K562 (cell line): Measurements from ENCODE around the gene MATCAP1. TPM values are rescaled to one million over a fixed set of nuclear protein-coding genes. Genes with fewer than 3 reads are reported as not detected.
A peak's percentile ranks its signal among the peaks of the same experiment; 100 is the strongest.

Source experiments
- ADNP ChIP-seq: fragments of 200-800 bp; sonication (Bioruptor generic); IDR thresholded peaks from 2 replicates; pipeline ENCODE4 v1.6.1; 2016; ENCODE audit warnings: missing genetic modification characterization, missing compliant biosample characterization
- ARNT ChIP-seq, 2 experiments: fragments of 450-650 bp; IDR thresholded peaks; 2 replicates each; pipeline ENCODE4 v1.6.1; 2016; ENCODE audit warnings: mild to moderate bottlenecking in 1 of 2
- BRF1 ChIP-seq: IDR thresholded peaks from 3 replicates; pipeline ENCODE4 v1.6.1; 2011; ENCODE audit warnings: borderline replicate concordance, mild to moderate bottlenecking; ENCODE audit not compliant: insufficient read length; ENCODE audit errors: extremely low read depth
- FOXM1 ChIP-seq, 2 experiments: fragments of 450-650 bp in 1 of 2; sonication (generic) in 1 of 2; formaldehyde crosslinking in 1 of 2; IDR thresholded peaks; 2 replicates each; pipeline versions ENCODE4 v1.6.1 to v1.9.0; 2017 to 2022; ENCODE audit warnings: low read depth in 2 of 2, mild to moderate bottlenecking in 2 of 2, missing genetic modification reagents in 1 of 2, moderate library complexity in 1 of 2
- HNRNPUL1 ChIP-seq: fragments of 200-400 bp; formaldehyde crosslinking; IDR thresholded peaks from 2 replicates; pipeline ENCODE4 v1.6.1; 2017; ENCODE audit warnings: low read length
- KDM2B ChIP-seq: fragments of 250-450 bp; sonication (Bioruptor Pico); IDR thresholded peaks from 2 replicates; pipeline ENCODE4 v1.8.0; 2021; ENCODE audit warnings: mild to moderate bottlenecking, moderate library complexity
- PHB ChIP-seq: fragments of 250-450 bp; sonication (Bioruptor Pico); IDR thresholded peaks from 2 replicates; pipeline ENCODE4 v1.5.0; 2021
- SMC3 ChIP-seq: conservative IDR thresholded peaks from 2 replicates; pipeline ENCODE4 v1.6.1; 2011; ENCODE audit warnings: low read depth, low read length, improper control_type of control experiment; ENCODE audit not compliant: insufficient read depth
- TBL1XR1 ChIP-seq, 2 experiments: IDR thresholded peaks; 2 replicates each; pipeline ENCODE4 v1.6.1; 2012; ENCODE audit warnings: improper control_type of control experiment in 2 of 2, low read length in 2 of 2, mild to moderate bottlenecking in 1 of 2
- polyA plus RNA-seq, 8 experiments: library from polyadenylated mRNA; depleted of rRNA in 4 of 8; stranded (reverse) in 5 of 8; unstranded in 3 of 8; fragments of >200 nt; fragmentation: Nextera tagmentation in 2 of 8; fragmentation: Illumina TruSeq in 1 of 8; extraction: Ambion mirVana in 2 of 8; extraction: Trizol in 1 of 8; gene quantifications; 2 replicates each; pipeline versions ENCODE4 v1.2.1 to v1.2.3, GENCODE V29; 2011 to 2014; ENCODE audit warnings: inconsistent platforms in 1 of 8, missing spikeins in 1 of 8
- total RNA-seq, 7 experiments: library from RNA; depleted of rRNA in 6 of 7; stranded (reverse); fragments of >200 nt in 6 of 7; fragmentation: Illumina TruSeq in 2 of 7; extraction: Trizol in 2 of 7; gene quantifications; 2 replicates each; pipeline versions ENCODE4 v1.2.1 to v1.2.3, GENCODE V29; 2011 to 2021; ENCODE audit warnings: low replicate concordance in 1 of 7
- TF ChIP-seq, protein P1 (sequence below): fragments of 150-350 bp; conservative IDR thresholded peaks from 2 replicates; pipeline ENCODE4 v1.6.1; 2014; ENCODE audit warnings: low read length
- TF ChIP-seq, protein P2 (sequence below): conservative IDR thresholded peaks from 2 replicates; pipeline ENCODE4 v1.6.1; 2011; ENCODE audit warnings: low read depth, mild to moderate bottlenecking, low read length; ENCODE audit not compliant: control insufficient read depth
- TF ChIP-seq, protein P3 (sequence below): fragments of 250-450 bp; sonication (Bioruptor Pico); IDR thresholded peaks from 2 replicates; pipeline ENCODE4 v1.5.0; 2020; ENCODE audit warnings: mild to moderate bottlenecking, borderline replicate concordance
- TF ChIP-seq, protein P4 (sequence below): sonication (generic); formaldehyde crosslinking; IDR thresholded peaks from 2 replicates; pipeline ENCODE4 v1.8.0; 2023; ENCODE audit warnings: missing genetic modification reagents, mild to moderate bottlenecking, borderline replicate concordance

The MATCAP1 gene
- total and polyA plus RNA-seq, 9 of the 15 experiments (the other 6 are each of a cell fraction or from before 2014, with no cell fraction given), result 3.4 to 20.5 (median 10.3) TPM

DNA sequence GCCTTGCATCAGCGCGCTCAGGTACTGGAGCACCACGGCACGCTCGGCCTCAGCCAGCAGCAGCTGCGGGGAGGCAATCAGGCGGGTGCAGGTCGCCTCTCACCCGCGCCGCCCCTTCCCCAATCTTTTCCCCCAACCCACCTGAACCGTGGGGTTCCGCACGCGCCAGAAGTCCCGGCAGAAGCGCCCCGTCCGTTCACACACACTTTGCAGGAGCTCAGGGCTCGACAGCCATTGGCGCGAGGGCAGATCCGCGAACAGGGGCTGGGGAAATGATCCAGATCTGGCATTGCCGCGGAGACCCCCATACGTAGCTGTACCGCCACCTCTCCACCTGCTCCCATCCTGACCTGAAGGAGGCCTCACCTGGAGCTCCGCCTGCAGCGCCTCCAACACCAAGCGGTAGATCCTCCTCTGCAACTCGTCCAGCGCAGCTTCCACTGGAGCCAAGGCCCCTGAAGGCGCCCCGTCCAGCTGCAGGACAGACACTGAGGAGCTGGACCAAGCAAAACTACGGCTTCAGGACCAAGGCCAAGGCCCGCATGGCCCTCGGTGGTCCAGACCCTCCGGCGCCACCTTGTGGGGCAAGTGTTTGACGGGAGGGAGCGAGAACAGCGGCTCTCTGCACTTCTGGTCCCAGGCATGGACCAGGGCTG lies 1.4 kb upstream of the MATCAP1 start (continued):
- TF ChIP-seq FOXM1 (IDR thresholded peaks at IDR 0.05; ENCODE audit: low read depth), result no peak
- 0 out of 2 replicates have a peak, but pooled peaks have one; percentile 69 for TF ChIP-seq FOXM1 (CRISPR knock-in tag; IDR thresholded peaks at IDR 0.05; ENCODE audit: low read depth)
- TF ChIP-seq ADNP (tag), result no peak
- TF ChIP-seq KDM2B (CRISPR knock-in tag), result no peak
- peak; percentile 98 for TF ChIP-seq SMC3
- no peak for TF ChIP-seq PHB (CRISPR knock-in tag)
- TF ChIP-seq, protein P1, sequence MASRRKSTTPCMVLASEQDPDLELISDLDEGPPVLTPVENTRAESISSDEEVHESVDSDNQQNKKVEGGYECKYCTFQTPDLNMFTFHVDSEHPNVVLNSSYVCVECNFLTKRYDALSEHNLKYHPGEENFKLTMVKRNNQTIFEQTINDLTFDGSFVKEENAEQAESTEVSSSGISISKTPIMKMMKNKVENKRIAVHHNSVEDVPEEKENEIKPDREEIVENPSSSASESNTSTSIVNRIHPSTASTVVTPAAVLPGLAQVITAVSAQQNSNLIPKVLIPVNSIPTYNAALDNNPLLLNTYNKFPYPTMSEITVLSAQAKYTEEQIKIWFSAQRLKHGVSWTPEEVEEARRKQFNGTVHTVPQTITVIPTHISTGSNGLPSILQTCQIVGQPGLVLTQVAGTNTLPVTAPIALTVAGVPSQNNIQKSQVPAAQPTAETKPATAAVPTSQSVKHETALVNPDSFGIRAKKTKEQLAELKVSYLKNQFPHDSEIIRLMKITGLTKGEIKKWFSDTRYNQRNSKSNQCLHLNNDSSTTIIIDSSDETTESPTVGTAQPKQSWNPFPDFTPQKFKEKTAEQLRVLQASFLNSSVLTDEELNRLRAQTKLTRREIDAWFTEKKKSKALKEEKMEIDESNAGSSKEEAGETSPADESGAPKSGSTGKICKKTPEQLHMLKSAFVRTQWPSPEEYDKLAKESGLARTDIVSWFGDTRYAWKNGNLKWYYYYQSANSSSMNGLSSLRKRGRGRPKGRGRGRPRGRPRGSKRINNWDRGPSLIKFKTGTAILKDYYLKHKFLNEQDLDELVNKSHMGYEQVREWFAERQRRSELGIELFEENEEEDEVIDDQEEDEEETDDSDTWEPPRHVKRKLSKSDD, result 0 out of 2 replicates have a peak, but pooled peaks have one; percentile 38
- TF ChIP-seq, protein P2, sequence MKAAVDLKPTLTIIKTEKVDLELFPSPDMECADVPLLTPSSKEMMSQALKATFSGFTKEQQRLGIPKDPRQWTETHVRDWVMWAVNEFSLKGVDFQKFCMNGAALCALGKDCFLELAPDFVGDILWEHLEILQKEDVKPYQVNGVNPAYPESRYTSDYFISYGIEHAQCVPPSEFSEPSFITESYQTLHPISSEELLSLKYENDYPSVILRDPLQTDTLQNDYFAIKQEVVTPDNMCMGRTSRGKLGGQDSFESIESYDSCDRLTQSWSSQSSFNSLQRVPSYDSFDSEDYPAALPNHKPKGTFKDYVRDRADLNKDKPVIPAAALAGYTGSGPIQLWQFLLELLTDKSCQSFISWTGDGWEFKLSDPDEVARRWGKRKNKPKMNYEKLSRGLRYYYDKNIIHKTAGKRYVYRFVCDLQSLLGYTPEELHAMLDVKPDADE, result peak; percentile 58; the same call in 1 of the 2 replicates
- no peak for TF ChIP-seq HNRNPUL1
- TF ChIP-seq BRF1, result no peak
- TF ChIP-seq TBL1XR1 (IDR thresholded peaks at IDR 0.05; ENCODE audit: low read length in 2 of 2), result 0 out of 4 replicates have a peak, but pooled peaks of 1 of the 2 experiments have one; percentile 43
- TF ChIP-seq, protein P3, sequence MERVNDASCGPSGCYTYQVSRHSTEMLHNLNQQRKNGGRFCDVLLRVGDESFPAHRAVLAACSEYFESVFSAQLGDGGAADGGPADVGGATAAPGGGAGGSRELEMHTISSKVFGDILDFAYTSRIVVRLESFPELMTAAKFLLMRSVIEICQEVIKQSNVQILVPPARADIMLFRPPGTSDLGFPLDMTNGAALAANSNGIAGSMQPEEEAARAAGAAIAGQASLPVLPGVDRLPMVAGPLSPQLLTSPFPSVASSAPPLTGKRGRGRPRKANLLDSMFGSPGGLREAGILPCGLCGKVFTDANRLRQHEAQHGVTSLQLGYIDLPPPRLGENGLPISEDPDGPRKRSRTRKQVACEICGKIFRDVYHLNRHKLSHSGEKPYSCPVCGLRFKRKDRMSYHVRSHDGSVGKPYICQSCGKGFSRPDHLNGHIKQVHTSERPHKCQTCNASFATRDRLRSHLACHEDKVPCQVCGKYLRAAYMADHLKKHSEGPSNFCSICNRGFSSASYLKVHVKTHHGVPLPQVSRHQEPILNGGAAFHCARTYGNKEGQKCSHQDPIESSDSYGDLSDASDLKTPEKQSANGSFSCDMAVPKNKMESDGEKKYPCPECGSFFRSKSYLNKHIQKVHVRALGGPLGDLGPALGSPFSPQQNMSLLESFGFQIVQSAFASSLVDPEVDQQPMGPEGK (CRISPR knock-in tag), result no peak
- no peak for TF ChIP-seq ARNT (IDR thresholded peaks at IDR 0.05)
- TF ChIP-seq, protein P4, sequence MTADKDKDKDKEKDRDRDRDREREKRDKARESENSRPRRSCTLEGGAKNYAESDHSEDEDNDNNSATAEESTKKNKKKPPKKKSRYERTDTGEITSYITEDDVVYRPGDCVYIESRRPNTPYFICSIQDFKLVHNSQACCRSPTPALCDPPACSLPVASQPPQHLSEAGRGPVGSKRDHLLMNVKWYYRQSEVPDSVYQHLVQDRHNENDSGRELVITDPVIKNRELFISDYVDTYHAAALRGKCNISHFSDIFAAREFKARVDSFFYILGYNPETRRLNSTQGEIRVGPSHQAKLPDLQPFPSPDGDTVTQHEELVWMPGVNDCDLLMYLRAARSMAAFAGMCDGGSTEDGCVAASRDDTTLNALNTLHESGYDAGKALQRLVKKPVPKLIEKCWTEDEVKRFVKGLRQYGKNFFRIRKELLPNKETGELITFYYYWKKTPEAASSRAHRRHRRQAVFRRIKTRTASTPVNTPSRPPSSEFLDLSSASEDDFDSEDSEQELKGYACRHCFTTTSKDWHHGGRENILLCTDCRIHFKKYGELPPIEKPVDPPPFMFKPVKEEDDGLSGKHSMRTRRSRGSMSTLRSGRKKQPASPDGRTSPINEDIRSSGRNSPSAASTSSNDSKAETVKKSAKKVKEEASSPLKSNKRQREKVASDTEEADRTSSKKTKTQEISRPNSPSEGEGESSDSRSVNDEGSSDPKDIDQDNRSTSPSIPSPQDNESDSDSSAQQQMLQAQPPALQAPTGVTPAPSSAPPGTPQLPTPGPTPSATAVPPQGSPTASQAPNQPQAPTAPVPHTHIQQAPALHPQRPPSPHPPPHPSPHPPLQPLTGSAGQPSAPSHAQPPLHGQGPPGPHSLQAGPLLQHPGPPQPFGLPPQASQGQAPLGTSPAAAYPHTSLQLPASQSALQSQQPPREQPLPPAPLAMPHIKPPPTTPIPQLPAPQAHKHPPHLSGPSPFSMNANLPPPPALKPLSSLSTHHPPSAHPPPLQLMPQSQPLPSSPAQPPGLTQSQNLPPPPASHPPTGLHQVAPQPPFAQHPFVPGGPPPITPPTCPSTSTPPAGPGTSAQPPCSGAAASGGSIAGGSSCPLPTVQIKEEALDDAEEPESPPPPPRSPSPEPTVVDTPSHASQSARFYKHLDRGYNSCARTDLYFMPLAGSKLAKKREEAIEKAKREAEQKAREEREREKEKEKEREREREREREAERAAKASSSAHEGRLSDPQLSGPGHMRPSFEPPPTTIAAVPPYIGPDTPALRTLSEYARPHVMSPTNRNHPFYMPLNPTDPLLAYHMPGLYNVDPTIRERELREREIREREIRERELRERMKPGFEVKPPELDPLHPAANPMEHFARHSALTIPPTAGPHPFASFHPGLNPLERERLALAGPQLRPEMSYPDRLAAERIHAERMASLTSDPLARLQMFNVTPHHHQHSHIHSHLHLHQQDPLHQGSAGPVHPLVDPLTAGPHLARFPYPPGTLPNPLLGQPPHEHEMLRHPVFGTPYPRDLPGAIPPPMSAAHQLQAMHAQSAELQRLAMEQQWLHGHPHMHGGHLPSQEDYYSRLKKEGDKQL (CRISPR knock-in tag), result peak; percentile 86; the same call in 1 of the 2 replicates
